H1 (cell line): ENCODE results near the gene LYL1. TPM values are rescaled to one million over a fixed set of nuclear protein-coding genes. Genes with fewer than 3 reads are reported as not detected.

Experiments
- ASH2L ChIP-seq: fragments of 200-600, 300-600 bp; sonication (generic); IDR thresholded peaks from one replicate; pipeline ENCODE4 v1.7.1; 2017; ENCODE audit warnings: low read length
- ATF2 ChIP-seq: IDR thresholded peaks from 2 replicates; pipeline ENCODE4 v1.6.1; 2012; ENCODE audit warnings: low read length, inconsistent platforms
- ATF3 ChIP-seq: IDR thresholded peaks from 2 replicates; pipeline ENCODE4 v1.6.1; 2011; ENCODE audit warnings: low read depth, mild to moderate bottlenecking, low read length; ENCODE audit not compliant: insufficient read depth
- CBX8 ChIP-seq: fragments of 300-800, 300-1000 bp; sonication (generic); IDR thresholded peaks from 2 replicates; pipeline ENCODE4 v1.7.1; 2016; ENCODE audit warnings: low read depth, low read length, borderline replicate concordance
- CEBPB ChIP-seq: IDR thresholded peaks from 2 replicates; pipeline ENCODE4 v1.6.1; 2012; ENCODE audit warnings: low read depth, low read length
- CHD1 ChIP-seq: IDR thresholded peaks from 2 replicates; pipeline ENCODE4 v1.6.1; 2012; ENCODE audit warnings: low read depth, low read length, improper control_type of control experiment
- CREB1 ChIP-seq: IDR thresholded peaks from 2 replicates; pipeline ENCODE4 v1.6.1; 2012; ENCODE audit warnings: inconsistent platforms
- EGR1 ChIP-seq: IDR thresholded peaks from 2 replicates; pipeline ENCODE4 v1.6.1; 2011; ENCODE audit warnings: low read depth, low read length, borderline replicate concordance
- HDAC2 ChIP-seq, 2 experiments: fragments of 300-600 bp in 1 of 2; sonication (generic) in 1 of 2; IDR thresholded peaks; 2 replicates each; pipeline ENCODE4 v1.6.1; 2011 to 2012; ENCODE audit warnings: low read depth in 2 of 2, low read length in 2 of 2, mild to moderate bottlenecking in 2 of 2, moderate library complexity in 2 of 2, borderline replicate concordance in 1 of 2, inconsistent platforms in 1 of 2
- JUND ChIP-seq: IDR thresholded peaks from 2 replicates; pipeline ENCODE4 v1.6.1; 2011; ENCODE audit warnings: mild to moderate bottlenecking, improper control_type of control experiment, low read length
- KDM5A ChIP-seq: fragments of 200-600 bp; IDR thresholded peaks from 2 replicates; pipeline ENCODE4 v1.7.1; 2012; ENCODE audit warnings: mild to moderate bottlenecking, low read length, inconsistent platforms, mixed read lengths
- NANOG ChIP-seq: IDR thresholded peaks from 2 replicates; pipeline ENCODE4 v1.6.1; 2011; ENCODE audit warnings: low read length, low read depth, mild to moderate bottlenecking, inconsistent platforms; ENCODE audit not compliant: insufficient read depth, poor library complexity, severe bottlenecking
- POLR2A ChIP-seq, 2 experiments: IDR thresholded peaks; 1 replicate in 1 of 2; 2 replicates in 1 of 2; pipeline ENCODE4 v1.6.1; 2011; ENCODE audit warnings: low read depth in 2 of 2, low read length in 2 of 2, mild to moderate bottlenecking in 2 of 2; ENCODE audit errors: control extremely low read depth in 1 of 2
- POLR2AphosphoS5 ChIP-seq: IDR thresholded peaks from 2 replicates; pipeline ENCODE4 v1.6.1; 2011; ENCODE audit warnings: low read depth, low read length
- RBBP5 ChIP-seq: IDR thresholded peaks from 2 replicates; pipeline ENCODE4 v1.7.1; 2012; ENCODE audit warnings: low read depth, mild to moderate bottlenecking, inconsistent platforms, low read length, moderate library complexity, borderline replicate concordance
- RFX5 ChIP-seq: IDR thresholded peaks from 2 replicates; pipeline ENCODE4 v1.6.1; 2011; ENCODE audit warnings: low read depth, low read length, improper control_type of control experiment, borderline replicate concordance
- SAP30 ChIP-seq: fragments of 300-600 bp; sonication (generic); IDR thresholded peaks from 2 replicates; pipeline ENCODE4 v1.7.1; 2012; ENCODE audit warnings: low read length, moderate library complexity, mild to moderate bottlenecking, inconsistent platforms; ENCODE audit not compliant: insufficient read depth, insufficient replicate concordance
- SP2 ChIP-seq: IDR thresholded peaks from 2 replicates; pipeline ENCODE4 v1.6.1; 2012; ENCODE audit warnings: mild to moderate bottlenecking, low read length, inconsistent platforms
- SP4 ChIP-seq: IDR thresholded peaks from 2 replicates; pipeline ENCODE4 v1.6.1; 2012; ENCODE audit warnings: low read length, inconsistent platforms
- TAF1 ChIP-seq: IDR thresholded peaks from 2 replicates; pipeline ENCODE4 v1.6.1; 2011; ENCODE audit warnings: mild to moderate bottlenecking, low read depth, low read length
- TCF12 ChIP-seq: IDR thresholded peaks from 2 replicates; pipeline ENCODE4 v1.6.1; 2011; ENCODE audit warnings: low read depth, mild to moderate bottlenecking, low read length
- YY1 ChIP-seq: IDR thresholded peaks from 2 replicates; pipeline ENCODE4 v1.6.1; 2011; ENCODE audit warnings: low read depth, mild to moderate bottlenecking, low read length
- ZNF274 ChIP-seq: IDR thresholded peaks from 2 replicates; pipeline ENCODE4 v1.7.0; 2012; ENCODE audit warnings: low read length, borderline replicate concordance; ENCODE audit errors: extremely low read depth
- polyA plus RNA-seq, 7 experiments: library from polyadenylated mRNA; depleted of rRNA in 3 of 7; stranded (reverse) in 5 of 7; unstranded in 2 of 7; fragments of >200 nt in 5 of 7; fragments of 200-250 nt in 2 of 7; gene quantifications; 1 replicate in 5 of 7; 2 replicates in 1 of 7; 4 replicates in 1 of 7; pipeline versions ENCODE4 v1.2.1 to v1.2.3, GENCODE V29; 2011 to 2013; ENCODE audit warnings: missing spikeins in 2 of 7, mixed read lengths in 2 of 7
- total RNA-seq: library from RNA; stranded (reverse); fragmentation: NEBNext Ultra II Directional; extraction: Animal tissue kit (Norgen Biotek cat#: 25700); gene quantifications from 2 replicates; pipeline ENCODE4 v1.2.1, GENCODE V29; 2021

Gene LYL1
- total and polyA plus RNA-seq, 2 of the 8 experiments (the other 6 are each of a cell fraction or from before 2014, with no cell fraction given), result 0.58 to 0.76 TPM

GRCh38 chr19:13116282-13117175 is 13.9 kb upstream of the LYL1 start, which contains the start of gene TRMT1 (continued):
- TF ChIP-seq NANOG (no peak), ASH2L (peak; percentile 92), KDM5A (peak; percentile 100), ATF3 (0 out of 2 replicates have a peak, but pooled peaks have one; percentile 50), ATF2 (peak; percentile 58), TAF1 (peak; percentile 90), JUND (no peak), SP4 (peak; percentile 89), SAP30 (peak; percentile 94), SP2 (no peak), RFX5 (no peak), CREB1 (no peak), EGR1 (peak; percentile 44; the same call in 1 of the 2 replicates), RBBP5 (no peak), YY1 (peak; percentile 99), TCF12 (no peak), HDAC2 (IDR thresholded peaks at IDR 0.05; ENCODE audit: borderline replicate concordance in 1 of 2, low read depth in 2 of 2, low read length in 2 of 2) (peak; percentile 67 to 100; a peak in 3 of 4 replicates), POLR2A (IDR thresholded peaks at IDR 0.05; ENCODE audit: control extremely low read depth in 1 of 2, low read depth in 2 of 2, low read length in 2 of 2) (peak; percentile 73 to 89), CHD1 (no peak), ZNF274 (no peak), CEBPB (no peak), POLR2AphosphoS5 (peak; percentile 88), CBX8 (no peak)
